ENCODE measurements around the gene CACTIN.
"Not testable (repeated sequence)": the region's sequence is repeated elsewhere in the genome, so short reads cannot be mapped to it uniquely, and the experiment has no call there.

The CACTIN gene

DNA sequence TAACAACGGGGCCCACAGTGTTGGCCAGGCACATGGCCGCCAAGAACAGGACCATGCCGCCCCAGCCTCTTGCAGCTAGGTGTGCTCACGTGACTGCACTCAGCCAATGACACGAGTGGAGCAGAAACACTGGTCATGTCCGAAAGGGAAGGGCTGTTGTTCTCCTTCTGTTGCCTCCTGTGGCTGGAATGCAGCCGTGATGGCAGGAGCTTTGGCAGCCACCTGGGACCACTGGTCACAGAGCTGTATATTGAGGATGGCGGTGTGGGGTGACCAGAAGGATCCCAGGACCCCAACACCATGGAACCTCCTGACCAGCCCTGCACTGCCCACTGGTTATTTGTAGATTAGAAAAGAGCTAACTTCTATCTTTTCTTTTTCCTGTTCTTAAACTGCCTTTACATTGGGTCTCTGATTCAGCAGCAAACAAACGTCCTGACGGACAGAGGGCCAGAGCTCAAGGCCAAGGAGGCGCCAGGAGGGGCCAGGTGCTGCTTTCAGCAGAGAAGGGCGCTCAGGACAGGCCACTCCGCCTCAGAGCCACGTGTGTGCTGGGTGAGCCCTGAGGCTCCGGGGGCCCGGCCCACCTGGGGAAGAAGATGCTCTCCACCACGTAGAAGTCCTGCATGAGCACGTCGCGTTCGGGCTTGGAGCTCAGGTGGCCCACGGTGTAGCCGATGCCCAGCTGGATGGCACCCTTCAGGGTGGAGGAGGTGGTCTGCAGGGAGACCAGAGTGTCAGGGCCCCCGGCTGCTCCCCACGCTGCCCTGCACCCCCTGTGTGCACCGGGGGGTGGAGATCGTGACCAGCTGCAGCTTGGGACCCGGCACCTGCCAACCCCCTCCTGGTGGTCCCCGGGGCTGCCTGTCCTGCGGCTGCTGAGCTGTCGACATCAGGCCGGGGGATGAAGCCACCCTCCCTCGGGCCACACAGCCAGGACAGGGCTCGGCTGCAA lies 35.0 kb upstream of the CACTIN start:
- DNase-seq: no peak

GRCh38 chr19:3660493-3661219 lies 34.1 kb upstream of the CACTIN start:
- DNase-seq: no peak

GRCh38 chr19:3659746-3660112 lies 33.1 kb upstream of the CACTIN start:
- no peak for DNase-seq

- no peak for DNase-seq
Measured at GRCh38 chr19:3658870-3659745, 32.5 kb upstream of the CACTIN start.

- no peak for DNase-seq
Measured at GRCh38 chr19:3658004-3658869, 31.6 kb upstream of the CACTIN start.

GRCh38 chr19:3657395-3657769 lies 30.8 kb upstream of the CACTIN start:
- no peak for DNase-seq

DNA sequence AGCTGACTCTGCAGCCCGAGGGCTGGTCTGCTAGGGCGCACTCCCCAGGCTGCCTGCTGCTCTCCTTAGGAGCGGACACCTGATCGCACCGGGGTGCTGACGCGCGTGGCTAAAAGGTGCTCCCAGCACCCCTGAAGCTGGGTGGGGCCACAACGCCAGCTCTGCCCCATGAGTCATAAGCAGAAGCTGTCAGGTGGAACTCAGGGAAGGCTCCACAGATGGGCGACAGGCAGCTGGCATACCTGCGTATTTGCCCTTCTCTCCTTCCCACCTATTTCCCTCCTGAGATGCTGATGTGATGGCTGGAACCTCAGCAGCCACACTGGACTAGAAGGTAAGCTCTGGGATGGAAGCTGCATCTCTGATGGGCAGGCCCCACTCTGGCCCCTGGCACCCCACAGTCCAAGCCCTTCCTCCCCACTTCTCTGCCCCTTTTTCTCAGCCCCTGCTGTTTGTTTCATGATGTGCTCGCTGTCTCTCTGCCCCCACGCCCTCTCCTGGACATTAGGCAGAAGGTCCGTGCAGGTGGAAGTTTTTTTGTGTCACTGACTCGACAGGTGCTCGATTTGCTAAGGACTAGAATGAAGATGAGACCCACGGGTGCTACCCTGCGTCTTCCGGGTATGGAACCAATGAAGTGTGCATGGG lies 30.3 kb upstream of the CACTIN start:
- no peak for DNase-seq

DNA sequence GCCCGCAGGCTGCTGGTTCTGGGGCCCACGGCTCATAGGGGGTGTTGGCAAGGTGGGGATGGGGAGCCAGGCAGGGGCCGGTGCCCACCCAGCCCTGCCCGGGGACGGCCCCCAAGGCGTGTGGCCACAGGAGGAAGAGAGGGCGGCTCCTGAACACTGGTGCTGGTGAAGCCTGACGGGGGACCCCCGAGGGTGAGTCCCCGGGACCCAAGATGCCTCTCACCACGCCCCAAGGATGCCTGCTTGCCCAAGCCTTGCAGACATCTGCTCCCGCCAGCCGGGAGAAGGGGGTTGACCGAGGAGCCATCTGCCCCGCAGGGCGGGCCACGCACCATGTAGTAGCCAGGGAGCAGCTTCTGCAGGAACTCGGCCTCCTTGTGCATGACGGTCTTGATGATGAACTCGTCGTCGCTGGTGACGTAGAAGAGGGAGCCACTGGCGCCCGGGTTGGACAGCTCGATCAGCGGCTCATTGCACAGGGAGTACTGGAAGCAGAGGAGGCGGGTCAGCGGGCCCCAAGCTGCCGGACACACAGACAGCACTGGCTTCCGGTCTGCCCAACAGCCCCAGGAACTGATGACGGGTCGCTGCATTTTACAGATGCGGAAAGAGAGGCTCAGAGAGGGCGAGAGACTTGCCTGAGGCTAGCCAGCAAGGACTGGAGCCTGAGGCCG lies 29.6 kb upstream of the CACTIN start:
- no peak for DNase-seq

- no peak for DNase-seq
Measured at GRCh38 chr19:3655402-3656072, 28.9 kb upstream of the CACTIN start.

DNA sequence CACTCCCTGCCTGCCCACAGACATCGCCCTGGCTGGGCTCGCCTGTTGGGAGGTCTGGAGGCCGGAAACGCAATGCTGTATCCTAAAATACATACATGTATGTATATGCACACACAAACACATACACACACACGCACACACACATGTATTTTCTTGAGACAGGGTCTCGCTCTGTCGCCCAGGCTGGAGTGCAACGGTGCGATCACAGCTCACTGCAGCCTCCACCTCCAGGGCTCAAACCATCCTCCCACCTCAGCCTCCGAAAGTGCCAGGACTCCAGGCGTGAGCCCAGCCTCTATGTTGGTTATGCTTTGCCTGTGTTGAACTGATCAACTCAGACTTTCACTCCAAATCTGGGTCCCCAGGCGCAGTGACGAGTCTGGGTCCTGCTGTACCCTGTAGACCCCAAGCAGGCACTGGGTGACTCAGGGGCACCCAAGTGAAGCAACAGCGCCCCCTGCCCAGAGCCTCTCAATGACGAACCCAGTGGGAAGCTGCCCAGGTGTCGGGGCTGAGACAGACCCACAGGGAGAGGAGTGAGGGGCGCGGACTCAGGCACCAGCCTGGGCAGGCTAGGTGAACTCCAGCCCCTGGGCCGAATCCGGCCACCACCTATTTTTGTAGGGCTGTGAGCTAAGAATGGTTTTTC lies 27.4 kb upstream of the CACTIN start:
- DNase-seq: no peak

GRCh38 chr19:3653081-3653795 lies 26.6 kb upstream of the CACTIN start:
- DNase-seq: no peak

GRCh38 chr19:3652422-3652821 lies 25.8 kb upstream of the CACTIN start:
- no peak for DNase-seq

DNA sequence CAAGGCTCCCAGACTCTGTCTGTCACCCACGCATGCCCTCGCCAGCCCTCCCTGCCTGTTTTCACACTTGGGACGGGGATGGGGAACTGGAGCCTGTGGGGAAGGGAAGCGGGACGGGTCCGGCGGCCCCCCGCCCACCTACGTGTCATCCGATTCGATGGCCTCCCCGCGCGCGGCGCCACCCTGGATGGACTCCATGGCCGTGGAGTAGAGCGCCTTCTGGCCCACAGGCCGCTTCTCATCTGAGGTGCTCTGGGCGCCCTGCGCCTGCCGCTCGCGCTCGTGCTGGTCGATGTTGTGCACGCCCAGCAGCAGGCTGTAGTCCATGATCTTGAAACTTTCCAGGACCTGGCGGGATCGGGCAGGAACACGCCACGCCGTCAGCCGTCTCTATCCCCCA lies 25.1 kb upstream of the CACTIN start:
- DNase-seq: no peak

GRCh38 chr19:3649888-3650287 lies 23.3 kb upstream of the CACTIN start:
- no peak for DNase-seq

DNA sequence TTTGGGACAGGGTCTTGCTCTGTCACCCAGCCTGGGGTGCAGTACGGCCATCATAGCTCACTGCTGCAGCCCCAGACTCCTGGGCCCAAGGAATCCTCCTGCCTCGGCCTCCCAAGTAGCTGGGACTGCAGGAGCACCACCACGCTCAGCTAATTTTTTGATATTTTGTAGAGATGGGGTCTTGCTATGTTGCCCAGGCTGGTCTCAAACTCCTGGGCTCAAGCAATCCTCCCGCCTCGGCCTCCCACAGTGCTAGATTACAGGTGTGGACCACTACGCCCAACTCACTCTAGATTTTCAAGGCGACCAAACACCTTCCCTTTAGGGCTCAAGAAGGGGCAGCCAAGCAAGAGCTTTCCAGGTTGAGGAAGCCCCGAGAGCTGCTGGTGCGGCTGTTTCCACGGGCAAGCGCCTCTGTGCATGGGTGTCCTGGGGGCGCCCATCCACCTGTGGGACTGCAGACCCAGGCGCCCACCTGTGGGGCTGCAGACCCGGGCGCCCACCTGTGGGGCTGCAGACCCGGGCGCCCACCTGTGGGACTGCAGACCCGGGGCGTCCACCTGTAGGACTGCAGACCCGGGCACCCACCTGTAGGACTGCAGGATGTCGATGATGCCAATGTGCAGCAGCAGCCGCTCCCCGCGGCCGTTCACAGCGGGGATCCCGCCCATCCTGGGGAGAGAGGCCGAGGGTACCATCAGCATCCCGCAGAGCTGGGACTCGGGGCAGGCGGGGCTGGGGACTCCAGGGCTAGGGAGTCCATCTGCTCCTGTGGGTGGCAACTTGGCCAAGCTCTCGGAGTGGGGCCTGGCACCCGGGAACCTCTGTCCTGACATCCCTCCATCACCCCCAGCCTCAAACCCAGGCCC lies 21.7 kb upstream of the CACTIN start:
- no peak for DNase-seq

GRCh38 chr19:3647102-3647501 lies 20.5 kb upstream of the CACTIN start:
- not testable (repeated sequence) for DNase-seq

DNA sequence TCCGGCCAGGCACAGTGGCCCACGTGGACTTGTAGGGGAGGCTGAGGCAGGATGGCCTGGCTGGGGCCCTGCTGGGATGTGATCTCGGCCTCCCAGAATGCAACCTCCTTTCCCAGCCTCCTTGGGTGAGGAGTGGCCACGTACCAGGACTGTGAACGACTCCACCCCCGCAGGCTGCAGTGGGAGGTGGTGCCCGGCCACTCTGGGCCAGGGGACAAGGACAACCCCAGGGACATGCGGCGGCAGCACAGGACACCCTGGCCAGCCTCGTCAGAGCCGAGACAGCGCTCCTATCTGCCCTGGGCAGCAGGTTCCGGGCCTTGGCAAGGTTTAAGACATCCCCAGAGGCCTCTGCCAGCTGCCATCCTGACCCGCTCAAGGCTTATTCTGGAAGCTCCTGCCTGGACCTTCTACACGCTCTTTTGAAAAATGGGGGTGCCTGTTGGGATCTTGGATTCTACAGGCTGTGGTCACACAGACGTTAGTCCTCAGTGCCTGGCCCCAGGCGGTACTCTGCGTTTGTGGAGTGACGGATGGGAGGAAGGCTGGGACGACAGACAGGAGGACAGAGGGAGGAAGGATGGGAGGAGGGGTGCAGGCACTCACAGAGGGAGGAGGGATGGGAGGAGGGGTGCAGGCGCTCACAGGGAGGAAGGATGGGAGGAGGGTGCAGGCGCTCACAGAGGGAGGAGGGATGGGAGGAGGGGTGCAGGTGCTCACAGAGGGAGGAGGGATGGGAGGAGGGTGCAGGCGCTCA lies 19.9 kb upstream of the CACTIN start:
- no peak for DNase-seq
